Kidney (tissue), 14 donors: ENCODE data around the gene PTGS2. TPM values are rescaled to one million over a fixed set of nuclear protein-coding genes. Genes with fewer than 3 reads are reported as not detected.
A peak's percentile ranks its signal among the peaks of the same experiment; 100 is the strongest.

Experiments used
- DNase-seq, 5 donors: peaks; one replicate each; pipeline ENCODE4 v3.0.0-alpha.2; 2013 to 2020
- FAIRE-seq: peaks from 2 replicates; lab custom pipeline; 2012; peaks lifted over from hg19 to GRCh38; lab: Jason Lieb, UNC
- H3K27ac ChIP-seq, 2 donors: one replicate each; pipeline ENCODE4 v1.7.0; 2013; ENCODE audit warnings: low read depth in 2 of 2, low read length in 2 of 2, inconsistent platforms in 1 of 2
- H3K27me3 ChIP-seq: one replicate; pipeline ENCODE4 v1.7.1; 2013; ENCODE audit warnings: low read length, inconsistent platforms; ENCODE audit not compliant: control insufficient read depth, insufficient read depth
- H3K36me3 ChIP-seq, 3 donors: one replicate each; pipeline versions ENCODE4 v1.7.0 to v1.7.1; 2013; ENCODE audit warnings: low read length in 3 of 3, control low read depth in 1 of 3, inconsistent platforms in 1 of 3; ENCODE audit not compliant: insufficient read depth in 3 of 3, control insufficient read depth in 2 of 3
- H3K4me1 ChIP-seq, 3 donors: one replicate each; pipeline versions ENCODE4 v1.7.0 to v1.7.1; 2013; ENCODE audit warnings: low read length in 3 of 3, inconsistent platforms in 1 of 3, low read depth in 1 of 3; ENCODE audit not compliant: control insufficient read depth in 2 of 3, insufficient read depth in 2 of 3
- H3K4me3 ChIP-seq, 3 donors: one replicate each; pipeline versions ENCODE4 v1.7.0 to v1.8.1; 2013; ENCODE audit warnings: low read length in 3 of 3, control low read depth in 1 of 3, inconsistent platforms in 1 of 3
- H3K9ac ChIP-seq, 3 donors: one replicate each; pipeline versions ENCODE4 v1.7.0 to v1.7.1; 2013; ENCODE audit warnings: low read length in 3 of 3, control low read depth in 1 of 3, inconsistent platforms in 1 of 3
- H3K9me3 ChIP-seq, 3 donors: one replicate each; pipeline versions ENCODE4 v1.7.0 to v1.7.1; 2013; ENCODE audit warnings: low read length in 3 of 3, control low read depth in 1 of 3, inconsistent platforms in 1 of 3; ENCODE audit not compliant: control insufficient read depth in 2 of 3, insufficient read depth in 1 of 3
- CTCF ChIP-seq: IDR thresholded peaks from 3 replicates; pipeline ENCODE4 v1.5.1; 2012; ENCODE audit warnings: mild to moderate bottlenecking, moderate library complexity, borderline replicate concordance; ENCODE audit not compliant: insufficient read depth; ENCODE audit errors: extremely low read depth
- intact Hi-C: fragments of 100-400 bp; cut with DNase I; formaldehyde crosslinking; loops from one replicate; pipeline ENCODE4 v1.11.1; 2022
- polyA plus RNA-seq: library from polyadenylated mRNA; stranded (reverse); fragments of 350-450 nt; fragmentation: Illumina TruSeq; extraction: RNeasy Lipid Tissue Mini Kit (QIAGEN cat#74804); gene quantifications from one replicate; pipeline ENCODE4 v1.2.3, GENCODE V29; 2014; ENCODE audit warnings: low read depth, low replicate concordance; ENCODE audit not compliant: insufficient read depth
- total RNA-seq: library from RNA; stranded (reverse); fragmentation: NEBNext Ultra II Directional; extraction: Animal tissue kit (Norgen Biotek cat#: 25700); gene quantifications from one replicate; pipeline ENCODE4 v1.2.1, GENCODE V29; 2021
- donor health status: control.
- donor health status: control.
- donor health status: control.
- donor health status: control.
- donor health status: control.
- donor health status: DM: yes; HTN: yes; CAD: no.
- donor health status: Normal renal cell carcinoma (clear cell type).

Gene PTGS2
- total and polyA plus RNA-seq, 2 donors from 2014 or later = 1.5 to 2.7 TPM

DNA sequence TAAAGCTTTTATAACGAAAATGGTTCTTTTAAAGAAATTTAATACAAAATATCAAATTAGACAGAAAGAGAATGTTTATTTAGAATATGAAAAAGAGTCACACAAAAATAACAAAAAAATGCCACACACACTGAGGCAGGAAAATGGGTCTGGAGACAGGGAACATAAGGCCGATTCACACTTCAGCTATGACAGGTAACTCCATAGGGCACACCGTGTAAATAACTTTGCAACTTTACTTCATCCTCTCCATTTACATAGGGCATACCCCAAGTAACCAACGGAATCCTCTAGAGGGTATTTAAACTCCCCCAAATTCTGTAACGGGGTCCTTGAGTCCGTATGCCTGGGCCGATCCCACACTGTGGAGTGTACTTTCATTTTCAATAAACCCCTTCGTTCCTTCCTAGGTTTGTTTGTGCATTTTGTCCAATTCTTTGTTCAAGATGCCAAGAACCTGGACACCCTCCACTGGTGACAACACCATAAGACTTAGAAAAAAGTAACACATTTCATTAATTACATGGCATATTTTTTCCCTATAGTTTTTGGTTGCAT, 23.1 kb upstream of the PTGS2 start:
- no peak for FAIRE-seq

GRCh38 chr1:186700722-186701121, 20.5 kb upstream of the PTGS2 start:
- Histone ChIP-seq H3K36me3 (no peaks in the 10 kb centered on the region), H3K4me3 (no peak overlapping the region), H3K27ac (no peak overlapping the region), H3K9me3 (no peaks in the 10 kb centered on the region), H3K27me3 (no peaks in the 10 kb centered on the region), H3K9ac (no peak overlapping the region), H3K4me1 (no peaks in the 10 kb centered on the region)
- FAIRE-seq (no peak), DNase-seq (no peak)
- TF ChIP-seq CTCF = no peak
- intact Hi-C loops = no loop called here

More for the DNA sequence above, 23.1 kb upstream of the PTGS2 start:
- DNase-seq = no peak
- H3K9ac ChIP-seq = no peak overlapping the region
- H3K9me3 ChIP-seq = no peaks in the 10 kb centered on the region
- H3K27me3 ChIP-seq = no peaks in the 10 kb centered on the region
- no peak overlapping the region for H3K27ac ChIP-seq
- intact Hi-C loops = no loop called here
- no peaks in the 10 kb centered on the region for H3K36me3 ChIP-seq
- no peak overlapping the region for H3K4me3 ChIP-seq
- H3K4me1 ChIP-seq = no peaks in the 10 kb centered on the region
- TF ChIP-seq CTCF = no peak

DNA sequence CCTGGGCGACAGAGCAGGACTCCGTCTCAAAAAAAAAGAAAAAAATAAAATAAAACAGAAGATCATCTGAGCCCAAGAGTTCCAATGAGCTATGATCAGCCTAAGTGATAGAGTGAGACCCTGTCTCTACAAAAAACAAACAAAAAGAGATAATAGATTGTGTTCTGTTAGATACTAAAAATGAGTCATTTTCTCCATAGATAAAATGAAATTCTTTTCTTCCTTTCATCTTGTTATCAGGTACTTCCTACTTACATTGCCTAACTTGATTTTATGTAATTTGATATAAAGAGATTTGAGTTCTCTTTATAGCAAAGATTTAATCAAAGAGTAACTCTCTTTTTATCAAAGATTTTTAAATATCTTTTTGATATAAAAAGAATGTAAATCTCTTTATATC, 19.3 kb upstream of the PTGS2 start:
- DNase-seq (no peak), FAIRE-seq (peak; percentile 37)
- TF ChIP-seq CTCF = no peak
- H3K9ac ChIP-seq = no peak overlapping the region
- no peaks in the 10 kb centered on the region for H3K27me3 ChIP-seq
- H3K4me3 ChIP-seq = no peak overlapping the region
- intact Hi-C loops = no loop called here
- H3K36me3 ChIP-seq = no peaks in the 10 kb centered on the region
- no peaks in the 10 kb centered on the region for H3K4me1 ChIP-seq
- no peak overlapping the region for H3K27ac ChIP-seq
- no peaks in the 10 kb centered on the region for H3K9me3 ChIP-seq

DNA sequence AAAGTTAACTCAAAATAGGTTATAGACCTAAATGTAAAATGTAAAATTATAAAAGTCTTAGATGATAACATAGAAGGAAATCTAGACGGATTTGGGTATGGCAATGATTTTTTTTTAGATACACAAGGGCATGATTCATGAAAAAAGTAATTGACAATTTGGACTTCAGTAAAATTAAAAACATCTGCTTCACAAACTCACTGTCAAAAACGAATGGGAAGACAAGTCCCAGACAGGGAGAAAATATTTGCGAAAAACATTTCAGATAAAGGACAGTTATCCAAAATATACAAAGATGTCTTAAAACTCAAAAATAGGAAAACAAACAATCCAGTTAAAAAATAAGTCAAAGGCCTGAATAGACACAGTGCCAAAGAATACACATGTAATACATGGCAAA, 9.7 kb upstream of the PTGS2 start:
- no peak for DNase-seq
- Histone ChIP-seq H3K4me3 (no peak overlapping the region), H3K9ac (no peak overlapping the region), H3K4me1 (no peaks in the 10 kb centered on the region), H3K36me3 (no peaks in the 10 kb centered on the region), H3K9me3 (peaks cover 0 to 5% (median 0%) of the 10 kb centered on the region in 3 donors), H3K27me3 (no peaks in the 10 kb centered on the region), H3K27ac (no peak overlapping the region)
- intact Hi-C loops = no loop called here
- FAIRE-seq = peak; percentile 42
- TF ChIP-seq CTCF = no peak
